HUDEP-2 (cell line): Measurements from ENCODE around the gene NSD1.

ENCODE experiments used
- DNase-seq, 76 experiments: peaks; one replicate each; lab custom pipeline; 2025; ENCODE audit not compliant: unreplicated experiment in 76 of 76; lab: John Stamatoyannopoulos, UW

NSD1 gene

GRCh38 chr5:177133096-177133852, at the start of gene NSD1:
Gene NSD1, plus strand, starts transcription at chr5:177133773. Its CDS starts 1,331 bp downstream, at chr5:177135104.
- DNase-seq: peak in 74 of 76 experiments; percentile 13 to 93 (median 86)

GRCh38 chr5:177084175-177084574, 49.4 kb upstream of the NSD1 start:
- DNase-seq: no peak

GRCh38 chr5:177085985-177086653, 47.5 kb upstream of the NSD1 start:
- peak in 1 of 76 experiments; percentile 12 for DNase-seq

GRCh38 chr5:177086654-177087397, 46.7 kb upstream of the NSD1 start, which contains the start of gene FGFR4:
Gene FGFR4, plus strand, starts transcription at chr5:177086915. Its CDS starts 2,688 bp downstream, at chr5:177089603.
- peak in 69 of 76 experiments; percentile 16 to 87 (median 73) for DNase-seq

GRCh38 chr5:177087398-177088005, 46.1 kb upstream of the NSD1 start:
- no peak for DNase-seq

GRCh38 chr5:177089127-177089526, 44.4 kb upstream of the NSD1 start:
- DNase-seq: no peak

- DNase-seq: peak in 8 of 76 experiments; percentile 3 to 36 (median 20)
These were observed 43.5 kb upstream of the NSD1 start for GRCh38 chr5:177089825-177090641.

- DNase-seq: no peak
These were observed 42.8 kb upstream of the NSD1 start for GRCh38 chr5:177090813-177091212.

- DNase-seq: no peak
These were observed 42.3 kb upstream of the NSD1 start for GRCh38 chr5:177091232-177091631.

GRCh38 chr5:177092178-177093081, 41.1 kb upstream of the NSD1 start:
- DNase-seq: no peak

- no peak for DNase-seq
These were observed 40.4 kb upstream of the NSD1 start for GRCh38 chr5:177093082-177093712.

GRCh38 chr5:177093803-177094202, 39.8 kb upstream of the NSD1 start:
- DNase-seq: no peak

- DNase-seq: no peak
These were observed 39.1 kb upstream of the NSD1 start for GRCh38 chr5:177094224-177095087.

- DNase-seq: no peak
These were observed 38.4 kb upstream of the NSD1 start for GRCh38 chr5:177095088-177095669.

GRCh38 chr5:177096162-177097015, 37.2 kb upstream of the NSD1 start:
- DNase-seq: no peak
